Gastrocnemius medialis (tissue), 4 donors: ENCODE results near the gene SFMBT2.

Experiments used
- CTCF ChIP-seq, 5 experiments: fragments of 450-650 bp in 3 of 5; fragments of 200-600 bp in 2 of 5; sonication (generic) in 2 of 5; IDR thresholded peaks in 4 of 5; conservative IDR thresholded peaks in 1 of 5; 1 replicate in 4 of 5; 2 replicates in 1 of 5; pipeline ENCODE4 v1.5.1; 2016 to 2019; ENCODE audit warnings: antibody characterized with exemption in 5 of 5, mild to moderate bottlenecking in 3 of 5, moderate library complexity in 3 of 5
- POLR2A ChIP-seq, 2 donors: fragments of 450-650 bp; IDR thresholded peaks; one replicate each; pipeline ENCODE4 v1.6.1; 2017; ENCODE audit warnings: antibody characterized with exemption in 2 of 2, mild to moderate bottlenecking in 2 of 2, moderate library complexity in 2 of 2

GRCh38 chr10:7410862-7411670 lies at the start of gene SFMBT2:
- TF ChIP-seq CTCF (IDR thresholded peaks at IDR 0.05 in 4 of 5, conservative IDR thresholded peaks at IDR 0.05 in 1 of 5) (no peak), POLR2A (IDR thresholded peaks at IDR 0.05) (peak; percentile 47 to 53)
